T-cell (primary cell): ENCODE measurements around the gene MRPS26. TPM values are rescaled to one million over a fixed set of nuclear protein-coding genes. Genes with fewer than 3 reads are reported as not detected.
A peak's percentile ranks its signal among the peaks of the same experiment; 100 is the strongest.

Experiments
- ATAC-seq, 4 experiments: fragments of 200-7000 bp in 3 of 4; fragments of 150-1000 bp in 1 of 4; cut with Tn5 transposase; replicated peaks in 1 of 4; 1 replicate in 3 of 4; 2 replicates in 1 of 4; pipeline ENCODE4 v1.10.0; 2021; ENCODE audit warnings: moderate library complexity in 3 of 4, mild to moderate bottlenecking in 2 of 4, moderate number of reproducible peaks in 1 of 4
- CTCF ChIA-PET, 2 donors: fragments of 300-600 bp; sonication (Branson Sonifier 250); formaldehyde crosslinking; loops; one replicate each; lab custom pipeline; 2022; ENCODE audit warnings: antibody characterized with exemption in 2 of 2; lab: Charles Lee
- POLR2A ChIA-PET, 2 donors: fragments of 300-600 bp; sonication (Branson Sonifier 250); formaldehyde crosslinking; loops; one replicate each; lab custom pipeline; 2022; ENCODE audit warnings: antibody characterized with exemption in 2 of 2; lab: Charles Lee
- DNase-seq, 35 experiments: peaks; one replicate each; pipeline versions ENCODE4 v3.0.0 to v3.0.0-alpha.2; 2013 to 2023
- H3K27ac ChIP-seq: one replicate; pipeline ENCODE4 v1.5.1; 2013; ENCODE audit warnings: low read length
- H3K27me3 ChIP-seq, 2 experiments: replicated peaks in 1 of 2; 1 replicate in 1 of 2; 2 replicates in 1 of 2; pipeline versions ENCODE4 v1.6.1 to v1.7.0; 2013; ENCODE audit warnings: low read length in 1 of 2, mixed read lengths in 1 of 2; ENCODE audit not compliant: control insufficient read depth in 2 of 2, insufficient read depth in 2 of 2; ENCODE audit errors: extremely low read depth in 1 of 2
- H3K36me3 ChIP-seq, 2 donors: 1 replicate in 1 of 2; 2 replicates in 1 of 2; pipeline versions ENCODE4 v1.6.1 to v1.7.0; 2013; ENCODE audit warnings: low read length in 1 of 2; ENCODE audit not compliant: control insufficient read depth in 2 of 2, insufficient read depth in 1 of 2; ENCODE audit errors: extremely low read depth in 1 of 2
- H3K4me1 ChIP-seq, 2 experiments: 1 replicate in 1 of 2; 2 replicates in 1 of 2; pipeline versions ENCODE4 v1.6.1 to v1.7.0; 2013; ENCODE audit warnings: low read length in 2 of 2, mixed read lengths in 1 of 2; ENCODE audit not compliant: insufficient read depth in 2 of 2, control insufficient read depth in 1 of 2; ENCODE audit errors: extremely low read depth in 1 of 2
- H3K4me3 ChIP-seq, 2 donors: 1 replicate in 1 of 2; 2 replicates in 1 of 2; pipeline versions ENCODE4 v1.5.1 to v1.7.0; 2013; ENCODE audit warnings: mild to moderate bottlenecking in 2 of 2, low read length in 1 of 2, moderate library complexity in 1 of 2; ENCODE audit not compliant: control insufficient read depth in 1 of 2; ENCODE audit errors: extremely low read depth in 1 of 2
- H3K9me3 ChIP-seq: 2 replicates; pipeline ENCODE4 v1.7.0; 2013
- H3K27ac Mint-ChIP-seq, 2 donors: one replicate each; pipeline ENCODE4 v1.8.0; 2020 to 2021; ENCODE audit warnings: mild to moderate bottlenecking in 2 of 2, mixed read lengths in 2 of 2
- H3K27me3 Mint-ChIP-seq, 2 donors: one replicate each; pipeline ENCODE4 v1.8.0; 2021 to 2022; ENCODE audit warnings: mixed read lengths in 2 of 2
- H3K36me3 Mint-ChIP-seq: one replicate; pipeline ENCODE4 v1.8.0; 2021; ENCODE audit warnings: mixed read lengths
- H3K4me1 Mint-ChIP-seq, 3 donors: one replicate each; pipeline ENCODE4 v1.8.0; 2020 to 2022; ENCODE audit warnings: mixed read lengths in 3 of 3, mild to moderate bottlenecking in 1 of 3
- H3K4me3 Mint-ChIP-seq, 3 donors: one replicate each; pipeline ENCODE4 v1.8.0; 2020 to 2022; ENCODE audit warnings: mild to moderate bottlenecking in 3 of 3, mixed read lengths in 3 of 3, moderate library complexity in 3 of 3
- H3K9me3 Mint-ChIP-seq, 3 donors: one replicate each; pipeline ENCODE4 v1.8.0; 2020 to 2022; ENCODE audit warnings: mixed read lengths in 3 of 3
- WGBS: methylation state at CpG from one replicate; pipeline ENCODE4 v1.1.5; 2013; ENCODE audit warnings: missing lambda C conversion rate; ENCODE audit not compliant: insufficient coverage; 5-methylcytosine and 5-hydroxymethylcytosine counted together
- total RNA-seq, 35 experiments: library from RNA in 6 of 35; stranded (reverse) in 6 of 35; fragments of 120-200 nt in 1 of 35; gene quantifications; one replicate each; pipeline versions ENCODE4 v1.2.1 to v1.2.4 and lab custom pipeline; 2013 to 2026

MRPS26 gene
- total RNA-seq, 5 donors from 2014 or later (not counting 1 experiment from before 2014, with no cell fraction given), result 20.9 to 38.5 (median 36.8) TPM

- H3K27ac ChIP-seq, result no peak overlapping the region
- Mint-ChIP-seq H3K4me1 (peaks cover 16 to 22% (median 20%) of the 10 kb centered on the region in 3 donors), H3K27me3 (no peaks in the 10 kb centered on the region), H3K36me3 (peaks cover 12% of the 10 kb centered on the region), H3K9me3 (no peaks in the 10 kb centered on the region), H3K4me3 (peak overlapping the region; percentile 79 to 82 (median 82)), H3K27ac (no peak overlapping the region)
- ChIA-PET POLR2A (no interaction called here), CTCF (interaction anchor here in 1 of 2 donors (0.6 kb wide), 1 partner anchor 379 kb away, joined by 3 read pairs; no protein-coding TSS in a partner anchor)
- peaks cover 0 to 32% of the 10 kb centered on the region in 2 donors for H3K36me3 ChIP-seq
- no peak for DNase-seq
- H3K4me3 ChIP-seq, result no peak overlapping the region
- 89% methylated on average over 3 of the region's 8 CpGs for WGBS
- peaks cover 4 to 22% of the 10 kb centered on the region in 2 experiments for H3K4me1 ChIP-seq
- no peaks in the 10 kb centered on the region for H3K9me3 ChIP-seq
- no peaks in the 10 kb centered on the region for H3K27me3 ChIP-seq
- no peak for ATAC-seq
Observed at GRCh38 chr20:3044336-3044965, 1.4 kb upstream of the MRPS26 start.

GRCh38 chr20:3045042-3045815 is 623 bp upstream of the MRPS26 start:
- WGBS, result 5% methylated on average over 19 of the region's 24 CpGs
- Histone ChIP-seq H3K27me3 (no peaks in the 10 kb centered on the region), H3K27ac (peak overlapping the region; percentile 56), H3K36me3 (peaks cover 0 to 32% of the 10 kb centered on the region in 2 donors), H3K4me1 (peaks cover 4 to 22% of the 10 kb centered on the region in 2 experiments), H3K4me3 (peak overlapping the region; percentile 68 to 69), H3K9me3 (no peaks in the 10 kb centered on the region)
- Mint-ChIP-seq H3K27ac (peak overlapping the region; percentile 67 to 86), H3K36me3 (peaks cover 17% of the 10 kb centered on the region), H3K9me3 (no peaks in the 10 kb centered on the region), H3K27me3 (no peaks in the 10 kb centered on the region), H3K4me1 (peaks cover 16 to 22% (median 20%) of the 10 kb centered on the region in 3 donors), H3K4me3 (peak overlapping the region; percentile 79 to 82 (median 82))
- ATAC-seq, result peak; percentile 21 to 42 (median 38)
- POLR2A ChIA-PET, result interaction anchor here (0.6 kb wide), 2 partner anchors 208 to 659 kb away, joined by 3 read pairs; no protein-coding TSS in a partner anchor
- CTCF ChIA-PET, result interaction anchor here in 1 of 2 donors (0.6 to 1.1 kb wide), 2 partner anchors 9 to 379 kb away, joined by 3 read pairs; no protein-coding TSS in a partner anchor
- DNase-seq, result peak in 26 of 35 experiments; percentile 7 to 52 (median 21)

- ChIA-PET POLR2A (no interaction called here), CTCF (no interaction called here)
- Histone ChIP-seq H3K4me1 (peaks cover 4 to 22% of the 10 kb centered on the region in 2 experiments), H3K4me3 (peak overlapping the region; percentile 68 to 69), H3K27me3 (no peaks in the 10 kb centered on the region), H3K9me3 (no peaks in the 10 kb centered on the region), H3K36me3 (peaks cover 0 to 27% of the 10 kb centered on the region in 2 donors), H3K27ac (no peak overlapping the region)
- Mint-ChIP-seq H3K9me3 (no peaks in the 10 kb centered on the region), H3K27ac (peak overlapping the region; percentile 75 to 79), H3K36me3 (peaks cover 17% of the 10 kb centered on the region), H3K4me1 (peaks cover 16 to 23% (median 20%) of the 10 kb centered on the region in 3 donors), H3K27me3 (no peaks in the 10 kb centered on the region), H3K4me3 (peak overlapping the region; percentile 79 to 82 (median 82))
- DNase-seq (no peak), ATAC-seq (no peak)
- 41% methylated on average over 34 of the region's 39 CpGs for whole genome bisulfite sequencing
Observed at GRCh38 chr20:3046677-3047462, 1.0 kb downstream of the MRPS26 start.

GRCh38 chr20:3047486-3048419 is 1.9 kb downstream of the MRPS26 start:
- WGBS, result 96% methylated on average over 11 of the region's 14 CpGs
- Mint-ChIP-seq H3K36me3 (peaks cover 17% of the 10 kb centered on the region), H3K4me1 (peaks cover 16 to 23% (median 20%) of the 10 kb centered on the region in 3 donors), H3K27me3 (no peaks in the 10 kb centered on the region), H3K27ac (peak overlapping the region in 1 of 2 donors; percentile 58), H3K4me3 (peak overlapping the region; percentile 79 to 82 (median 82)), H3K9me3 (no peaks in the 10 kb centered on the region)
- ATAC-seq (no peak), DNase-seq (no peak)
- H3K27ac ChIP-seq, result no peak overlapping the region
- H3K27me3 ChIP-seq, result no peaks in the 10 kb centered on the region
- POLR2A ChIA-PET, result interaction anchor here in 1 of 2 donors (0.5 kb wide), 1 partner anchor 990 kb away, joined by 8 read pairs; no protein-coding TSS in a partner anchor
- no peaks in the 10 kb centered on the region for H3K9me3 ChIP-seq
- peaks cover 0 to 27% of the 10 kb centered on the region in 2 donors for H3K36me3 ChIP-seq
- H3K4me3 ChIP-seq, result no peak overlapping the region
- CTCF ChIA-PET, result no interaction called here
- peaks cover 4 to 22% of the 10 kb centered on the region in 2 experiments for H3K4me1 ChIP-seq

GRCh38 chr20:3051385-3052019 is 5.7 kb downstream of the MRPS26 start:
- H3K36me3 ChIP-seq, result peaks cover 0 to 27% of the 10 kb centered on the region in 2 donors
- Mint-ChIP-seq H3K27me3 (no peaks in the 10 kb centered on the region), H3K4me1 (peaks cover 8 to 14% (median 12%) of the 10 kb centered on the region in 3 donors), H3K9me3 (no peaks in the 10 kb centered on the region), H3K36me3 (peaks cover 17% of the 10 kb centered on the region), H3K27ac (peak overlapping the region in 1 of 2 donors; percentile 44), H3K4me3 (no peak overlapping the region)
- ChIA-PET POLR2A (no interaction called here), CTCF (no interaction called here)
- no peaks in the 10 kb centered on the region for H3K9me3 ChIP-seq
- H3K27ac ChIP-seq, result no peak overlapping the region
- ATAC-seq, result peak in 1 of 4 experiments; percentile 48
- WGBS, result 68% methylated on average over 5 of the region's 7 CpGs
- no peak overlapping the region for H3K4me3 ChIP-seq
- no peaks in the 10 kb centered on the region for H3K27me3 ChIP-seq
- no peak for DNase-seq
- peaks cover 4 to 14% of the 10 kb centered on the region in 2 experiments for H3K4me1 ChIP-seq
